Melanocyte of skin (primary cell): Measurements from ENCODE around the gene AKR1C3. TPM values are rescaled to one million over a fixed set of nuclear protein-coding genes. Genes with fewer than 3 reads are reported as not detected.

ENCODE experiments used
- small RNA-seq, 2 donors: library from RNA; depleted of rRNA; stranded (forward); fragments of <200 nt; gene quantifications; one replicate each; pipeline ENCODE3, GENCODE V24; 2012
- total RNA-seq, 2 donors: library from RNA; depleted of rRNA; stranded (reverse); fragments of >200 nt; gene quantifications; 2 replicates each; pipeline ENCODE4 v1.2.3, GENCODE V29; 2012

AKR1C3 gene
- under 1 TPM in 1 of 2 donors, not detected in 1; 0.33 TPM for total RNA-seq

DNA sequence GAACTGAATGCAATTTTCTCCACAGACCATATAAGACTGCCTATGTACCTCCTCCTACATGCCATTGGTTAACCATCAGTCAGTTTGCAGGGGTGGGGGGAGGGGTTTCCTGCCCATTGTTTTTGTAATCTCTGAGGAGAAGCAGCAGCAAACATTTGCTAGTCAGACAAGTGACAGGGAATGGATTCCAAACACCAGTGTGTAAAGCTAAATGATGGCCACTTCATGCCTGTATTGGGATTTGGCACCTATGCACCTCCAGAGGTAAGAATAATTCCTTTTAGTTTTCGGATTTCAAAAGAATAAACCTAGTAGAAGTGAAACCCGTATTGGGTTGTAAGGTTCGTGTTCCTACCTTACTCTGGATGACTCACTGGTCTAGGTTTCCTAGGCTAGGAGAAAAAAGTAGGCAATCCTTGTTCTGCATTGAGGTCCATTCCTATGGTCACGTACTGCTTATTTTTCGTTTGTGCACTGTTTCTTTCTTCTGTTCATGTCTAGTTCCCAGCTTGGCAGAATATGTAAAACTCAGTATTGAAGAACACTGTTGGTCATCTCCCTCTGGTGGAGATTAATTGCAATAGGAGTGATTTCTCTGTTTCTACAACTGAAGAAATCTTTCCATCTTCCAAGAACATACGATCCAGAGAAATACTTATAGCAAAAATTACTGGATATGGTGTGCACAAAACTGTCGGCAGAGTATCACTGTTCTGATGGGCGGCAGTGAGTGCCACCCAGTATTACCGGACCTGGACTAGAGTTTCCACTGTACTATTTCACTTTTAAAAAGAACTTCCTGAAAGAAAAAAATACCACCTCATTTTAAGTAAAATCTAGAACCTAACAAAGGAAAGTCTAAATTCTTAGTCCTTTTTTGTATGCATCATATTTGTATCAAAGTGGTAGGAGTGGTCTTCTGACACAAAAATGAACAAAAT is at the start of gene AKR1C3:
TSS of gene AKR1C3 (plus strand) at position 150 of the 941 bp plus-strand sequence. CDS start at position 181, 31 bp downstream.

Small RNA genes lying within 50 kb of the gene (small RNA-seq; reads per million reads assigned to genes)
- 0 reads per million in 2 donors for gene RF00096

Other genes starting within 250 kb of the AKR1C3 start
- gene AKR1C1, start 131.0 kb upstream of the AKR1C3 start, total RNA-seq = 1 to 10 TPM in 1 of 2 donors, under 1 TPM in 1; 0.67 to 1.7 TPM
- gene AKR1C2, start 90.6 kb upstream of the AKR1C3 start, total RNA-seq = under 1 TPM; under 0.01 to 0.33 TPM
- not detected for gene AKR1C8, start 90.7 kb downstream of the AKR1C3 start, total RNA-seq
- gene AKR1C4, start 102.4 kb downstream of the AKR1C3 start, total RNA-seq = not detected